GM23248 (cell line): ENCODE results near the gene OPRD1.

Experiments
- EZH2 ChIP-seq: fragments of 200-600 bp; sonication (generic); IDR thresholded peaks from 2 replicates; pipeline ENCODE4 v1.6.1; 2018; ENCODE audit warnings: antibody characterized with exemption, mild to moderate bottlenecking; ENCODE audit not compliant: insufficient read depth, poor library complexity, severe bottlenecking
- EZH2phosphoT487 ChIP-seq: fragments of 200-600 bp; sonication (generic); IDR thresholded peaks from 2 replicates; pipeline ENCODE4 v1.6.1; 2018; ENCODE audit warnings: antibody characterized with exemption, moderate library complexity, mild to moderate bottlenecking, low read depth; ENCODE audit not compliant: insufficient read depth

GRCh38 chr1:28811766-28812668 is at the start of gene OPRD1:
- TF ChIP-seq EZH2phosphoT487 (no peak), EZH2 (no peak)
